HepG2 (cell line): Measurements from ENCODE around the gene RICTOR.

Experiments
- CREM ChIP-seq, 2 experiments: sonication (generic) in 1 of 2; formaldehyde crosslinking in 1 of 2; IDR thresholded peaks; 2 replicates each; pipeline versions ENCODE4 v1.4.0 to v1.6.1; 2016 to 2020; ENCODE audit warnings: antibody characterized with exemption in 1 of 2, mild to moderate bottlenecking in 1 of 2, missing genetic modification reagents in 1 of 2
- E2F1 ChIP-seq: sonication (generic); formaldehyde crosslinking; IDR thresholded peaks from 2 replicates; pipeline ENCODE4 v1.5.0; 2020; ENCODE audit warnings: missing genetic modification reagents
- GTF2F1 ChIP-seq: fragments of 150-350 bp; IDR thresholded peaks from 2 replicates; pipeline ENCODE4 v1.6.1; 2014; ENCODE audit warnings: low read length
- HINFP ChIP-seq: sonication (generic); formaldehyde crosslinking; IDR thresholded peaks from 2 replicates; pipeline ENCODE4 v1.4.0; 2020; ENCODE audit warnings: low read depth, mild to moderate bottlenecking, missing genetic modification reagents
- IRF2 ChIP-seq: IDR thresholded peaks from 2 replicates; pipeline ENCODE4 v1.6.1; 2018; ENCODE audit warnings: missing genetic modification reagents, missing compliant biosample characterization
- RFX3 ChIP-seq: IDR thresholded peaks from 2 replicates; pipeline ENCODE4 v1.6.1; 2016; ENCODE audit warnings: missing biosample characterization, missing genetic modification reagents
- SIN3A ChIP-seq: IDR thresholded peaks from 2 replicates; pipeline ENCODE4 v1.6.1; 2011; ENCODE audit warnings: low read depth, mild to moderate bottlenecking, control low read depth, low read length, borderline replicate concordance
- ZBTB26 ChIP-seq: IDR thresholded peaks from 2 replicates; pipeline ENCODE4 v1.6.1; 2016; ENCODE audit warnings: missing compliant biosample characterization, missing genetic modification reagents, borderline replicate concordance
- ZNF580 ChIP-seq: IDR thresholded peaks from 2 replicates; pipeline ENCODE4 v1.6.1; 2016; ENCODE audit warnings: low read depth, borderline replicate concordance

- no peak for TF ChIP-seq SIN3A
- no peak for TF ChIP-seq HINFP
- no peak for TF ChIP-seq ZBTB26 (CRISPR knock-in tag)
- TF ChIP-seq IRF2 (CRISPR knock-in tag): no peak
- TF ChIP-seq ZNF580 (CRISPR knock-in tag): no peak
- no peak for TF ChIP-seq E2F1 (CRISPR knock-in tag)
- no peak for TF ChIP-seq GTF2F1
- TF ChIP-seq RFX3 (CRISPR knock-in tag): no peak
- no peak for TF ChIP-seq CREM (IDR thresholded peaks at IDR 0.05)
- no peak for TF ChIP-seq CREM (CRISPR knock-in tag; IDR thresholded peaks at IDR 0.05)
Measured at GRCh38 chr5:39013938-39014337, 60.3 kb downstream of the RICTOR start.
